Activated CD8-positive, alpha-beta memory T cell treated with anti-CD3 and anti-CD28 coated beads, Interleukin-2, amount 50 U/mL, for 4 hours (primary cell): Measurements from ENCODE around the gene RBM17.
A peak's percentile ranks its signal among the peaks of the same experiment; 100 is the strongest.
"Not testable (repeated sequence)": the region's sequence is repeated elsewhere in the genome, so short reads cannot be mapped to it uniquely, and the experiment has no call there.

Source experiments
- DNase-seq: peaks from one replicate; pipeline ENCODE4 v3.0.0-alpha.2; 2020

Gene RBM17

GRCh38 chr10:6058682-6059475 lies 30.0 kb upstream of the RBM17 start:
- DNase-seq, result no peak

- DNase-seq, result no peak
Measured at GRCh38 chr10:6059506-6059905, 29.3 kb upstream of the RBM17 start.

GRCh38 chr10:6061056-6061455 lies 27.8 kb upstream of the RBM17 start:
- DNase-seq, result no peak

- DNase-seq, result peak; percentile 56
Measured at GRCh38 chr10:6062101-6062771, 26.6 kb upstream of the RBM17 start, which contains the start of gene IL2RA. Gene IL2RA, minus strand, starts transcription at chr10:6062367. Its CDS starts 216 bp downstream, at chr10:6062151.

- no peak for DNase-seq
Measured at GRCh38 chr10:6064119-6064518, 24.7 kb upstream of the RBM17 start.

GRCh38 chr10:6064726-6065125 lies 24.1 kb upstream of the RBM17 start:
- not testable (repeated sequence) for DNase-seq

GRCh38 chr10:6065406-6065805 lies 23.4 kb upstream of the RBM17 start:
- no peak for DNase-seq

- DNase-seq, result no peak
Measured at GRCh38 chr10:6065835-6066234, 23.0 kb upstream of the RBM17 start.

- DNase-seq, result no peak
Measured at GRCh38 chr10:6067457-6067856, 21.4 kb upstream of the RBM17 start.

- no peak for DNase-seq
Measured at GRCh38 chr10:6068006-6068405, 20.8 kb upstream of the RBM17 start.

- DNase-seq, result no peak
Measured at GRCh38 chr10:6068422-6068821, 20.4 kb upstream of the RBM17 start.

GRCh38 chr10:6069081-6069931 lies 19.5 kb upstream of the RBM17 start:
- no peak for DNase-seq

GRCh38 chr10:6070660-6071059 lies 18.2 kb upstream of the RBM17 start:
- DNase-seq, result peak; percentile 51

GRCh38 chr10:6071181-6072175 lies 17.4 kb upstream of the RBM17 start:
- no peak for DNase-seq

GRCh38 chr10:6072215-6072934 lies 16.5 kb upstream of the RBM17 start:
- DNase-seq, result no peak

GRCh38 chr10:6074489-6075301 lies 14.1 kb upstream of the RBM17 start:
- no peak for DNase-seq

GRCh38 chr10:6077071-6077675 lies 11.7 kb upstream of the RBM17 start:
- DNase-seq, result no peak

GRCh38 chr10:6079044-6079443 lies 9.8 kb upstream of the RBM17 start:
- no peak for DNase-seq

GRCh38 chr10:6080417-6080973 lies 8.3 kb upstream of the RBM17 start:
- DNase-seq, result no peak
